NCI-H146 treated with DMSO at 0.1 percent for 48 hours (cell line): ENCODE results near the gene SBK1.

Experiments used
- DNase-seq: peaks from one replicate; lab custom pipeline; 2025; ENCODE audit not compliant: unreplicated experiment; lab: John Stamatoyannopoulos, UW

SBK1 gene

GRCh38 chr16:28280881-28281836 lies 11.2 kb upstream of the SBK1 start:
- no peak for DNase-seq

GRCh38 chr16:28282045-28282444 lies 10.3 kb upstream of the SBK1 start:
- DNase-seq, result no peak

GRCh38 chr16:28283173-28283572 lies 9.2 kb upstream of the SBK1 start:
- DNase-seq, result no peak

- DNase-seq, result no peak
These were observed 8.3 kb upstream of the SBK1 start for GRCh38 chr16:28283798-28284577.

GRCh38 chr16:28285649-28286048 lies 6.7 kb upstream of the SBK1 start:
- no peak for DNase-seq

- no peak for DNase-seq
These were observed 4.2 kb upstream of the SBK1 start for GRCh38 chr16:28288114-28288513.

GRCh38 chr16:28289048-28289447 lies 3.3 kb upstream of the SBK1 start:
- DNase-seq, result no peak

- DNase-seq, result no peak
These were observed 2.1 kb upstream of the SBK1 start for GRCh38 chr16:28289939-28290858.

- DNase-seq, result no peak
These were observed 1.5 kb upstream of the SBK1 start for GRCh38 chr16:28290859-28291254.

- DNase-seq, result peak; percentile 90
These were observed 641 bp downstream of the SBK1 start for GRCh38 chr16:28292731-28293600.

- no peak for DNase-seq
These were observed 1.3 kb downstream of the SBK1 start for GRCh38 chr16:28293601-28293960.

GRCh38 chr16:28294201-28294600 lies 1.9 kb downstream of the SBK1 start:
- no peak for DNase-seq

- DNase-seq, result no peak
These were observed 3.0 kb downstream of the SBK1 start for GRCh38 chr16:28295276-28295675.

- DNase-seq, result no peak
These were observed 5.0 kb downstream of the SBK1 start for GRCh38 chr16:28297308-28297707.

GRCh38 chr16:28297784-28298510 lies 5.6 kb downstream of the SBK1 start:
- DNase-seq, result no peak

- no peak for DNase-seq
These were observed 6.2 kb downstream of the SBK1 start for GRCh38 chr16:28298511-28298878.

GRCh38 chr16:28300327-28300726 lies 8.0 kb downstream of the SBK1 start:
- DNase-seq, result no peak

- no peak for DNase-seq
These were observed 8.8 kb downstream of the SBK1 start for GRCh38 chr16:28301154-28301553.

GRCh38 chr16:28301620-28302019 lies 9.3 kb downstream of the SBK1 start:
- no peak for DNase-seq

GRCh38 chr16:28303132-28303531 lies 10.8 kb downstream of the SBK1 start:
- no peak for DNase-seq
